GM10266 (cell line): ENCODE measurements around the gene PLSCR5.

ENCODE experiments used
- DNase-seq: peaks from one replicate; pipeline ENCODE4 v3.0.0; 2012; ENCODE audit errors: extremely low spot score
- CTCF ChIP-seq: IDR thresholded peaks from 2 replicates; pipeline ENCODE4 v1.5.1; 2012; ENCODE audit warnings: mild to moderate bottlenecking, low read depth; ENCODE audit not compliant: control insufficient read depth, insufficient read depth; ENCODE audit errors: missing control alignments

PLSCR5 gene

DNA sequence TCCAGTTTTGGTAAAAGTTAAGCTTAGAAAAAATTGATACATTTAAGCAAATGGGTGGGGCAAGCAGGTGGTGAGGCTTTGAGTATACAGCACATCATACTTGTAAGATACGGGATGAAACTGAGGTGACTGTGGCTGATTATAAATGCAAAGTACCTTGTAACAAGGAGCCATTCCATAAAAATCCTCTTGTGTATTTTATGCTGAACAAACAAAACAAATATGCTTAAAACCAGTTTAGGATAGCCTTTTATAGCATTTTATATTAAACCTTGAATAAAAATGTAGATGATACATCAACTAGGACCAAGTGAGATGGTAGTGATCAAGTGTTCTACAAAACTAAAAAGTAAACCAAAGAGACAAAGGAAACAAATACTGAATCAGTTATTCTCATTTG is 64.2 kb downstream of the PLSCR5 start:
- DNase-seq, result no peak
- TF ChIP-seq CTCF, result no peak

DNA sequence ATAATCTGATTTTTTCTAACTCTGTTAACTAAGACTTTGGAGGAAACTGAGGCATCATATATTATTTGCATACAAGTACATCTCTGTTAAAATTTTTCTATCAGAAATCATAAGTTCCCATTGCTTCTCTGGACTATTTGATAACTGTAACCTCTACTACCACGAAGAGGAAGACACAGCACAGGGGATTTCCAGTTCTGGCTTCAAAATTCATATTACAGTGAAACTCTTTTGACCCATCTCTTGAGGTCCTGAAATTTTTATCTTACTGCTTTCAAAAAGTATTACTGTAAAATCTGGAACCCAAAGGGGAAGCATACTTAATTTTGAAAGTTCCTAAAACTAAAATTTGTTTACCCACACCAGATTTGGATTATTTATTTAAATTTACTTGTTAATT is 64.9 kb downstream of the PLSCR5 start:
- no peak for TF ChIP-seq CTCF
- no peak for DNase-seq

DNA sequence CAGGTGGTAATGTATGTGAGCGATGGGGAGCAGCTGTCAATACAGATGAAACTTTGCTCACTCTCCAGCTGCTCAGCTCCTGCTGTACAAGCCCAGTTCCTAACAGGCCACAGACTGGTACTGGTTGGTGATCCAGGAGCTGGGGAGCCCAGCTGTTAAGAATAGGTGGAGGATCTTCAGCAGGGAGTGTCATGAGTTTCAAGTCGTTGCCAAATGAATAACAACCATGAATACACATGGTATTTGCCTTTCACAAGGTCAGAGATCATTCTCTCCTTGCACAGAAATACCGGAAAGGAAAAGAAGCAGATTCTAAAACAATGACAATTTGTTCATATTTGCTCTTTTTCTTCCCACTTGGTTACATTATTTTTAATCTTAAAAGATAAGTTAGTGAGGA is 65.8 kb downstream of the PLSCR5 start:
- TF ChIP-seq CTCF, result no peak
- DNase-seq, result no peak

DNA sequence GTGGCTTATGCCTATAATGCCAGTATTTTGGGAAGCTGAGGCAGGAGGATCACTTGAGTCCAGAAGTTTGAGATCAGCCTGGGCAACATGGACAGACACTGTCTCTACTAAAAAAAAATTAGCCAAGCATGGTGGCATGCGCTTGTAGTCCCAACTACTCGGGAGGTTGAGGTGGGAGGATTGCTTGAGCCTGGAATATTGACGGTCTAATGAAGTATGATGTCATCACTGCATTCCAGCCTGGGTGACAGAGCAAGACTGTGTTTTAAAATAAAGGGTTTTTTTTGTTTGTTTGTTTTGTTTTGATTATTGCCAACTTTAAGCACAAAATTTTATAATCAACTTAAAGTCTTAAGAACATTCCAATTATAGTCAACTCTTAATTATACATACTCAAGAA is 67.5 kb downstream of the PLSCR5 start:
- no peak for TF ChIP-seq CTCF
- DNase-seq, result no peak

- TF ChIP-seq CTCF, result no peak
- DNase-seq, result no peak
Measured at GRCh38 chr3:146536681-146537080, 68.5 kb downstream of the PLSCR5 start.
